Measurements from ENCODE around the gene OR1J2. TPM values are rescaled to one million over a fixed set of nuclear protein-coding genes. Genes with fewer than 3 reads are reported as not detected.

The OR1J2 gene
- total and polyA plus RNA-seq, 2 of the 8 experiments (the other 6 are each of a cell fraction or from before 2014, with no cell fraction given), result not detected

GRCh38 chr9:122475717-122476116 lies 34.9 kb upstream of the OR1J2 start:
- H3K23ac ChIP-seq (ENCODE audit: insufficient read length), result no peak overlapping the region
- no peaks in the 10 kb centered on the region for H4K20me1 ChIP-seq (replicated peaks in 1 of 2; ENCODE audit: control insufficient read depth in 1 of 2, insufficient read depth in 2 of 2, low read length in 2 of 2)
- H3K14ac ChIP-seq (ENCODE audit: insufficient read length), result no peak overlapping the region
- H3K79me2 ChIP-seq (ENCODE audit: control insufficient read depth in 1 of 2, insufficient read depth in 2 of 2, low read length in 2 of 2), result no peaks in the 10 kb centered on the region
- ChIA-PET POLR2A (ENCODE audit: partially characterized antibody) (interaction anchor here (0.7 kb wide), 1 partner anchor 61 kb away, joined by 3 read pairs; no protein-coding TSS in a partner anchor), CTCF (ENCODE audit: partially characterized antibody) (interaction anchor here (0.9 to 1.0 kb wide), 2 partner anchors 17 to 23 kb away, joined by 3 read pairs; no protein-coding TSS in a partner anchor)
- peaks cover 34 to 51% of the 10 kb centered on the region in 2 experiments for H3K9me3 ChIP-seq (ENCODE audit: insufficient read depth in 2 of 2, low read depth in 1 of 2, low read length in 1 of 2)
- H2BK20ac ChIP-seq (ENCODE audit: low read length), result no peak overlapping the region
- H3K36me3 ChIP-seq (ENCODE audit: control insufficient read depth in 2 of 4, insufficient read depth in 4 of 4, low read length in 3 of 4), result no peaks in the 10 kb centered on the region
- no peak overlapping the region for H2AFZ ChIP-seq (ENCODE audit: low read length)
- no peaks in the 10 kb centered on the region for H3K23me2 ChIP-seq (ENCODE audit: low read depth, low read length)
- no peak overlapping the region for H3K56ac ChIP-seq (replicated peaks; ENCODE audit: insufficient read length, low read depth, low read length)
- no peak overlapping the region for H3K4me2 ChIP-seq (ENCODE audit: insufficient read depth in 1 of 2, low read depth in 2 of 2, low read length in 2 of 2)
- H4K5ac ChIP-seq (ENCODE audit: insufficient read length, low read depth, low read length), result no peak overlapping the region
- no peak overlapping the region for H3K9ac ChIP-seq (replicated peaks in 1 of 4; ENCODE audit: extremely low read depth in 1 of 4, low read depth in 3 of 4, low read length in 3 of 4)
- DNase-seq (ENCODE audit: low read depth in 1 of 2, low spot score in 2 of 2) (no peak), FAIRE-seq (no peak)
- no peak overlapping the region for H2AK5ac ChIP-seq (ENCODE audit: low read depth, low read length)
- no peaks in the 10 kb centered on the region for H3K4me1 ChIP-seq (replicated peaks in 1 of 4; ENCODE audit: control insufficient read depth in 3 of 4, insufficient read depth in 4 of 4, low read length in 3 of 4)
- WGBS, 2 experiments (ENCODE audit: extremely low coverage in 1 of 2, insufficient coverage in 1 of 2, insufficient read length in 1 of 2, insufficient replicate concordance in 2 of 2, low coverage in 1 of 2, low lambda C conversion rate in 2 of 2, missing lambda C conversion rate in 1 of 2), result 70% methylated on average over 2 of the region's 2 CpGs; no CpG with 5 or more reads in 1 of the 2 experiments
- no peak overlapping the region for H3K18ac ChIP-seq (ENCODE audit: extremely low read depth, low read length)
- no peak overlapping the region for H3K4me3 ChIP-seq (ENCODE audit: extremely low read depth in 1 of 4, insufficient read depth in 2 of 4, low read depth in 3 of 4, low read length in 4 of 4)
- H2BK15ac ChIP-seq (ENCODE audit: low read length), result no peak overlapping the region
- H2BK12ac ChIP-seq (ENCODE audit: low read depth, low read length), result no peak overlapping the region
- H3K27ac ChIP-seq (ENCODE audit: low read depth, low read length), result no peak overlapping the region
- no peak overlapping the region for H4K91ac ChIP-seq (replicated peaks; ENCODE audit: insufficient read length, low read length)
- no peak overlapping the region for H4K8ac ChIP-seq (ENCODE audit: extremely low read depth, insufficient read depth, low read length)
- H3K4ac ChIP-seq (replicated peaks; ENCODE audit: insufficient read length, low read depth, low read length), result no peak overlapping the region
- H3K79me1 ChIP-seq (ENCODE audit: low read depth, low read length), result no peaks in the 10 kb centered on the region
- no peak overlapping the region for H2BK120ac ChIP-seq (replicated peaks; ENCODE audit: low read depth, low read length)
- H2BK5ac ChIP-seq (ENCODE audit: low read depth, low read length), result no peak overlapping the region
- H3K27me3 ChIP-seq (replicated peaks in 1 of 4; ENCODE audit: control insufficient read depth in 3 of 4, extremely low read depth in 1 of 4, insufficient read depth in 3 of 4, low read length in 3 of 4), result no peaks in the 10 kb centered on the region; a peak in 1 of 7 replicates
- TF ChIP-seq MAFK (IDR thresholded peaks at IDR 0.05; ENCODE audit: low read depth, low read length) (no peak), YY1 (IDR thresholded peaks at IDR 0.05; ENCODE audit: low read depth, low read length) (no peak), GTF2F1 (IDR thresholded peaks at IDR 0.05; ENCODE audit: borderline replicate concordance, low read depth, low read length) (no peak), SP4 (IDR thresholded peaks at IDR 0.05; ENCODE audit: low read length) (no peak), CHD1 (IDR thresholded peaks at IDR 0.05; ENCODE audit: low read depth, low read length) (no peak), EP300 (IDR thresholded peaks at IDR 0.05; ENCODE audit: borderline replicate concordance in 1 of 2, low read depth in 2 of 2, low read length in 2 of 2) (no peak), CHD2 (IDR thresholded peaks at IDR 0.05; ENCODE audit: low read length) (no peak), KDM5A (IDR thresholded peaks at IDR 0.05; ENCODE audit: low read length) (no peak), TAF7 (optimal IDR thresholded peaks at IDR 0.05; ENCODE audit: borderline replicate concordance, low read depth, low read length) (no peak), ASH2L (IDR thresholded peaks at IDR 0.05; ENCODE audit: low read length) (no peak), FOSL1 (IDR thresholded peaks at IDR 0.05; ENCODE audit: insufficient read depth, low read depth, low read length) (no peak), BACH1 (IDR thresholded peaks at IDR 0.05; ENCODE audit: low read length) (no peak), ZNF274 (IDR thresholded peaks at IDR 0.05; ENCODE audit: borderline replicate concordance, extremely low read depth, low read length) (no peak)
- TF ChIP-seq, protein P1, sequence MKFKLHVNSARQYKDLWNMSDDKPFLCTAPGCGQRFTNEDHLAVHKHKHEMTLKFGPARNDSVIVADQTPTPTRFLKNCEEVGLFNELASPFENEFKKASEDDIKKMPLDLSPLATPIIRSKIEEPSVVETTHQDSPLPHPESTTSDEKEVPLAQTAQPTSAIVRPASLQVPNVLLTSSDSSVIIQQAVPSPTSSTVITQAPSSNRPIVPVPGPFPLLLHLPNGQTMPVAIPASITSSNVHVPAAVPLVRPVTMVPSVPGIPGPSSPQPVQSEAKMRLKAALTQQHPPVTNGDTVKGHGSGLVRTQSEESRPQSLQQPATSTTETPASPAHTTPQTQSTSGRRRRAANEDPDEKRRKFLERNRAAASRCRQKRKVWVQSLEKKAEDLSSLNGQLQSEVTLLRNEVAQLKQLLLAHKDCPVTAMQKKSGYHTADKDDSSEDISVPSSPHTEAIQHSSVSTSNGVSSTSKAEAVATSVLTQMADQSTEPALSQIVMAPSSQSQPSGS (IDR thresholded peaks at IDR 0.05; ENCODE audit: low read length), result no peak

Measured in H1 (cell line).